ENCODE data around the gene GGA2. TPM values are rescaled to one million over a fixed set of nuclear protein-coding genes. Genes with fewer than 3 reads are reported as not detected.

GGA2 gene
- total RNA-seq, 4 donors from 2014 or later = 32.4 to 57.6 (median 49.6) TPM

DNA sequence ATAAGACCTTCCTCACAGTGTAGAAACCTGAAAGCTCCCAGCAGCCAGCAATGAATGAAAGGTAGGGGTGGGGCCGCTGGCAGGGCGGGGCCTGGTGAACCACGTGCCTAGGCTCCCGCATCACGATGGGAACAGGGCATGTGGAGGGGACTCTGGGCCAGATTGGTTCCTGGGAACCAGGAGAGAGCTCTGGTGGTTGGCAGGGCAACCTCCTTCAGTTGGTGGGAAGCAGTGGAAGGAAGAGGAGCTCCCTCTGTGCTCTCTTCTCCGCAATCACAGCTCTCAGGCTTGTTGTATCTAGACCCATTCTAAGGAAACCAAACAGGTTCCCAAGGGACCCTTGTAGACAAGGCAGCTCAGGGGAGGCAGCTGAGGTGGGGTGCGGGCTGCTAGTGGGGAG is 10.5 kb downstream of the GGA2 start:
- TF ChIP-seq, protein P1, sequence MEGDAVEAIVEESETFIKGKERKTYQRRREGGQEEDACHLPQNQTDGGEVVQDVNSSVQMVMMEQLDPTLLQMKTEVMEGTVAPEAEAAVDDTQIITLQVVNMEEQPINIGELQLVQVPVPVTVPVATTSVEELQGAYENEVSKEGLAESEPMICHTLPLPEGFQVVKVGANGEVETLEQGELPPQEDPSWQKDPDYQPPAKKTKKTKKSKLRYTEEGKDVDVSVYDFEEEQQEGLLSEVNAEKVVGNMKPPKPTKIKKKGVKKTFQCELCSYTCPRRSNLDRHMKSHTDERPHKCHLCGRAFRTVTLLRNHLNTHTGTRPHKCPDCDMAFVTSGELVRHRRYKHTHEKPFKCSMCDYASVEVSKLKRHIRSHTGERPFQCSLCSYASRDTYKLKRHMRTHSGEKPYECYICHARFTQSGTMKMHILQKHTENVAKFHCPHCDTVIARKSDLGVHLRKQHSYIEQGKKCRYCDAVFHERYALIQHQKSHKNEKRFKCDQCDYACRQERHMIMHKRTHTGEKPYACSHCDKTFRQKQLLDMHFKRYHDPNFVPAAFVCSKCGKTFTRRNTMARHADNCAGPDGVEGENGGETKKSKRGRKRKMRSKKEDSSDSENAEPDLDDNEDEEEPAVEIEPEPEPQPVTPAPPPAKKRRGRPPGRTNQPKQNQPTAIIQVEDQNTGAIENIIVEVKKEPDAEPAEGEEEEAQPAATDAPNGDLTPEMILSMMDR (IDR thresholded peaks at IDR 0.05; ENCODE audit: low read depth) = no peak

DNA sequence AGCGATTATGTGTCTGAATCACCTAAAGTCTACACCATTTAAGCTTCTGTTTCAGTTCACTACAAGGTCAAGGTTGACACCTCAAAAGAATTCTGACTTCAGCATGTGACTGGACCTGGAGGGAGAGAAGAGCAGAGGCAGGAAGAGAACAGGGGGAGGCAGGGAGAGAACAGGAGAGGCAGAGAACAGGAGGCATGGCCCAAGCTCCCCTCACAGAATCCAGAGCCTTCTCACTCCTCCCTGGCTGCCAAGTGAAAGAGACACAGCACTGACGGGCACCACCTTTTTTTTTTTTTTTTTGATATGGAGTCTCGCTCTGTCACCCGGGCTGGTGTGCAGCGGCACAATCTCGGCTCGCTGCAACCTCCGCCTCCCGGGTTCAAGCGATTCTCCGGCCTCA is 11.4 kb downstream of the GGA2 start:
- TF ChIP-seq, protein P1 (IDR thresholded peaks at IDR 0.05; ENCODE audit: low read depth) = no peak

DNA sequence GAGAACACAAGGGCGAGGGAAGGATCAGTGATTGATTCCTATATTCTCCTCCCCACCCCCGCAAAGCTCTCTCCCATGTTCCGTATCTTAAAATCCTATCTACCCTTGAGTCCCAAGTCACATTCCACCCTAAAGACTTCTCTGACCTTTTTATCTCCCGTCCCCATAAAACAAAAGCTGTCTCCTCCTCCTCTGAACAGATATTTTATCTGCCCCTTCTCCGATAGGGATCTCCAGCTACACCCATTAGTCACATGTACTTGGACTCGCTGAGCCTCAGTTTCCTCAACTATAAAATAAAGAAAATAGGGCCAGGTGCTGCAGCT is 12.8 kb downstream of the GGA2 start:
- TF ChIP-seq, protein P1 (IDR thresholded peaks at IDR 0.05; ENCODE audit: low read depth) = no peak

DNA sequence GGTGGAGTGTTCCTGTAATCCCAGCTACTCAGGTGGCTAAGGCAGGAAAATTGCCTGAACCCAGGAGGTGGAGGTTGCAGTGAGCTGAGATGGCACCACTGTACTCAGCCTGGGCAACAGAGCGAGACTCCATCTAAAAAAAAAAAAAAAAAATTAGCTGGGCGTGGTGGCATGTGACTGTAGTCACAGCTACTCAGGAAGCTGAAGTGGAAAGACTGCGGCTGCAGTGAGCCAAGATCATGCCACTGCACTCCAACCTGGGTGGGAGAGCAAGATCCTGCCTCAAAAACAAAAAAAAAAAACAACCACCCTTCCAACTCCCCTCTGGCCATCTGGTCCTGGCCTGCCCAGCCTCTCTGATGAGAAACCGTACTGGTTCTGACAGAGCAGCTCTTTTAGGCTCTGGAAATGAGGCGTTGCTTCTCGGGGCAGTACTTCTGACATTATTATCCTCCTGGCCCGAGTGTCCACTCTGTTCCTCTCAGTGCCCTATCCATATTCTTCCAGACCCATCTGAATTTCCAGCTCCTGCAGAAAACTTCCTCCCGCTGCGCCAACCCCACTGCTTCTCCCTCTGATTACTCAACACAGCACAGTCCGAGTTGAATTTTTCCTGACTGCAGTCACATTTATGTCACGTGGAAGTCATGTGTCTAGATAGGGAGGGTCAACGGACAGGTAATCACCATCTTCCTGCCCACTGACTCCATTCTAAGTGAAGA is 13.3 kb downstream of the GGA2 start:
- TF ChIP-seq, protein P1 (IDR thresholded peaks at IDR 0.05; ENCODE audit: low read depth) = no peak

DNA sequence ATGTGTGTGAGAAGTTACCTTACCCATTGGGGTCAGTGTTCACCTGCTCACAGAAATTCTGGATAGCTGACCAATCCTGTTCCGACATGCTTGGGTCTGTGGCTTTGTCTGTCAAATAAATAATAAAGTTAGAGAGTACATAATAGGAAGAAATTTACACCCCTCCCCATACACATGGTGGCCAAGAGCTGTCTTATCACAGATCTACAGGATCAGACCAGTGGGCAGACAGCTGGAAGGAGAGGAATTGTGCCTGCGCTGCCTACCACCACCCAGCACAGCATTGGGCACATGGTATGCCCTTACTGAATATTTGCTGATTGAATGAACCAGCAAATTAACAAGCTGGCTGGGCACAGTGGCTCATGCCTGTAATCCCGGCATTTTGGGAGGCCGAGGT is 14.6 kb downstream of the GGA2 start:
- TF ChIP-seq, protein P1 (IDR thresholded peaks at IDR 0.05; ENCODE audit: low read depth) = no peak

DNA sequence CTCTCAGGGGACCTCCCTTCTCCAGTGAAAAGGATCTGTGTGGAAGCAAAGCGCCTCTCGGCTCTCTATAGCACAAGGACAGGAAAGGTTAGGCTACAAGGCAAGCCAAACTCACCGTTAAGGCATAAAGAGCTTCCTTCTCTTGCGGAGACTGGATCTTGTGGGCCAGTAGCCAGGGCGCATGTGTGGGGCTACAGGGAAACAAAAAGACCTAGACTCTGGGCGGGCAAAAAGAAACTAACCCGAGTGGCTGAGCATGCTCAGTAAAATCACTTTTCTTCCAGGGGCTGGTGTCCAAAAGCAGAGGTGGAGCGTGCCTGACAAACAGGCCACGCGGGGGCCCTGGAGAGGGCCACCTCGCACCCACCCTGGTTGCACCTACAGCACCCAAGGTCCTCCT is 16.1 kb downstream of the GGA2 start:
- TF ChIP-seq, protein P1 (IDR thresholded peaks at IDR 0.05; ENCODE audit: low read depth) = no peak

DNA sequence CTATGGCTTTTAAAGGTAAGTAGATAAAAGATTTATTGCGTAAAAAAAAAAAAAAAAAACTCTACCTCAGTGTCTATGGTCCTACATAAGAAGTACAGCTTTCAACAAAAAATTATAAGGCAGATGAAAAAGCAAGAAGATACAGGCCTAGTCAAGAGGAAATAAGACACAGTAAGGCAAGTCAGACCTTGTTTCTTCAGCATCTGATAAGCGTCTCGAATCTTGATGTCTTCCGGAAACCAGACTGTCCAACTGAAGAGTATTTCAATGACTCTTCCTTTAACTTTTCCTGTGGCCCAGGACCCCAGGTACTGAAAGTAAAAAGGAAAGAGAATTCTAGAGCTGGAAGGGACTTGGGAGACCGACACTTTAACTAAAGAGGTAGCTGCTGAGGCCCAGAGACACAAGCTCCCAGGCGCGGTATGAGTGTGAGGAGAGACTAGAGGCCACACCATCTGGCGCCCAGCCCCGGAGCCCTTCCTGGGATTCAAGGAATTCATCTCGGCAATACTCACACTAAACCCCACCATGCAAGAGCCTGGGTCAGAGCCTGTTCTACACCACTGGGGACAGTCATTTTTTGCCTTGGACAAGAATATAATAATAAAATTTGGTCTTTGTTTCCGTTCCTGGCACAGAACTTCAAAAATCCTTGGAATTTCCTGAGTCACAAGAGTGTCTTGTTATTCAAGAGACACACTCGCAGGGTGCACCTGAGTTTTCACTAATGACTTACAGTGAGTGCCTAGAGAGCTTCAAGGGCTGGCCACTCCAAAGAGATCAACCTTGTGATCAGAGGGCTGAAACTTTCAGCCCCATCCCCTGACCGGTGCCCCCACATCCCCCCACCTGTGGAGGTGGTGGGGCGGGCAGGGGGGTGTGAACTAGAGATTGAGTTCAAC is 18.6 kb downstream of the GGA2 start:
- TF ChIP-seq, protein P1 (IDR thresholded peaks at IDR 0.05; ENCODE audit: low read depth) = no peak

Measured in subcutaneous adipose tissue (tissue), 4 donors.